ENCODE measurements around the gene CD36.

Gene CD36

GRCh38 chr7:80632819-80633218, 5.6 kb upstream of the CD36 start:
- Histone ChIP-seq H4K20me1 (ENCODE audit: insufficient read depth, low read length) (no peaks in the 10 kb centered on the region), H3K9me2 (ENCODE audit: low read depth, low read length) (no peaks in the 10 kb centered on the region), H3K27ac (ENCODE audit: low read depth, low read length, poor library complexity, severe bottlenecking) (no peak overlapping the region), H2AFZ (ENCODE audit: low read length) (no peak overlapping the region), H3K9ac (ENCODE audit: low read length) (no peak overlapping the region), H3K79me2 (ENCODE audit: insufficient read depth, low read length) (no peaks in the 10 kb centered on the region), H3K9me3 (ENCODE audit: low read length) (no peaks in the 10 kb centered on the region), H3F3A (ENCODE audit: insufficient read depth, low read length) (no peaks in the 10 kb centered on the region), H3K4me3 (ENCODE audit: low read depth, low read length, poor library complexity, severe bottlenecking) (no peak overlapping the region), H3K4me2 (ENCODE audit: low read length) (no peak overlapping the region), H3K36me3 (ENCODE audit: insufficient read depth, low read length) (no peaks in the 10 kb centered on the region), H3K27me3 (ENCODE audit: insufficient read depth, low read length) (no peaks in the 10 kb centered on the region), H3K4me1 (ENCODE audit: insufficient read depth, low read length, severe bottlenecking) (no peaks in the 10 kb centered on the region)
- TF ChIP-seq EZH2 (IDR thresholded peaks at IDR 0.05; ENCODE audit: borderline replicate concordance, low read length) (no peak), CTCF (IDR thresholded peaks at IDR 0.05; ENCODE audit: low read length) (no peak)

GRCh38 chr7:80634505-80634904, 3.9 kb upstream of the CD36 start:
- H3K79me2 ChIP-seq (ENCODE audit: insufficient read depth, low read length): no peaks in the 10 kb centered on the region
- H3K4me3 ChIP-seq (ENCODE audit: low read depth, low read length, poor library complexity, severe bottlenecking): no peak overlapping the region
- no peaks in the 10 kb centered on the region for H3K27me3 ChIP-seq (ENCODE audit: insufficient read depth, low read length)
- no peaks in the 10 kb centered on the region for H3K4me1 ChIP-seq (ENCODE audit: insufficient read depth, low read length, severe bottlenecking)
- no peak overlapping the region for H3K4me2 ChIP-seq (ENCODE audit: low read length)
- H3K9ac ChIP-seq (ENCODE audit: low read length): no peak overlapping the region
- H4K20me1 ChIP-seq (ENCODE audit: insufficient read depth, low read length): no peaks in the 10 kb centered on the region
- no peaks in the 10 kb centered on the region for H3F3A ChIP-seq (ENCODE audit: insufficient read depth, low read length)
- no peaks in the 10 kb centered on the region for H3K36me3 ChIP-seq (ENCODE audit: insufficient read depth, low read length)
- no peaks in the 10 kb centered on the region for H3K9me2 ChIP-seq (ENCODE audit: low read depth, low read length)
- no peak overlapping the region for H2AFZ ChIP-seq (ENCODE audit: low read length)
- no peak overlapping the region for H3K27ac ChIP-seq (ENCODE audit: low read depth, low read length, poor library complexity, severe bottlenecking)
- TF ChIP-seq CTCF (IDR thresholded peaks at IDR 0.05; ENCODE audit: low read length) (no peak), EZH2 (IDR thresholded peaks at IDR 0.05; ENCODE audit: borderline replicate concordance, low read length) (no peak)
- H3K9me3 ChIP-seq (ENCODE audit: low read length): no peaks in the 10 kb centered on the region

GRCh38 chr7:80635533-80635932, 2.9 kb upstream of the CD36 start:
- Histone ChIP-seq H3F3A (ENCODE audit: insufficient read depth, low read length) (no peaks in the 10 kb centered on the region), H3K27me3 (ENCODE audit: insufficient read depth, low read length) (no peaks in the 10 kb centered on the region), H3K79me2 (ENCODE audit: insufficient read depth, low read length) (no peaks in the 10 kb centered on the region), H3K36me3 (ENCODE audit: insufficient read depth, low read length) (no peaks in the 10 kb centered on the region), H4K20me1 (ENCODE audit: insufficient read depth, low read length) (no peaks in the 10 kb centered on the region), H3K9me3 (ENCODE audit: low read length) (no peaks in the 10 kb centered on the region), H3K9ac (ENCODE audit: low read length) (no peak overlapping the region), H3K4me1 (ENCODE audit: insufficient read depth, low read length, severe bottlenecking) (no peaks in the 10 kb centered on the region), H3K4me2 (ENCODE audit: low read length) (no peak overlapping the region), H3K9me2 (ENCODE audit: low read depth, low read length) (no peaks in the 10 kb centered on the region), H2AFZ (ENCODE audit: low read length) (no peak overlapping the region), H3K4me3 (ENCODE audit: low read depth, low read length, poor library complexity, severe bottlenecking) (no peak overlapping the region), H3K27ac (ENCODE audit: low read depth, low read length, poor library complexity, severe bottlenecking) (no peak overlapping the region)
- no peak for TF ChIP-seq EZH2 (IDR thresholded peaks at IDR 0.05; ENCODE audit: borderline replicate concordance, low read length)

GRCh38 chr7:80635998-80636397, 2.4 kb upstream of the CD36 start:
- no peaks in the 10 kb centered on the region for H3K36me3 ChIP-seq (ENCODE audit: insufficient read depth, low read length)
- TF ChIP-seq CTCF (IDR thresholded peaks at IDR 0.05; ENCODE audit: low read length) (no peak), EZH2 (IDR thresholded peaks at IDR 0.05; ENCODE audit: borderline replicate concordance, low read length) (no peak)
- no peaks in the 10 kb centered on the region for H4K20me1 ChIP-seq (ENCODE audit: insufficient read depth, low read length)
- H3K9ac ChIP-seq (ENCODE audit: low read length): no peak overlapping the region
- H3K27ac ChIP-seq (ENCODE audit: low read depth, low read length, poor library complexity, severe bottlenecking): no peak overlapping the region
- no peaks in the 10 kb centered on the region for H3K9me3 ChIP-seq (ENCODE audit: low read length)
- H3K27me3 ChIP-seq (ENCODE audit: insufficient read depth, low read length): no peaks in the 10 kb centered on the region
- no peaks in the 10 kb centered on the region for H3F3A ChIP-seq (ENCODE audit: insufficient read depth, low read length)
- no peaks in the 10 kb centered on the region for H3K79me2 ChIP-seq (ENCODE audit: insufficient read depth, low read length)
- H3K4me3 ChIP-seq (ENCODE audit: low read depth, low read length, poor library complexity, severe bottlenecking): no peak overlapping the region
- no peak overlapping the region for H2AFZ ChIP-seq (ENCODE audit: low read length)
- no peak overlapping the region for H3K4me2 ChIP-seq (ENCODE audit: low read length)
- no peaks in the 10 kb centered on the region for H3K4me1 ChIP-seq (ENCODE audit: insufficient read depth, low read length, severe bottlenecking)
- H3K9me2 ChIP-seq (ENCODE audit: low read depth, low read length): no peaks in the 10 kb centered on the region
